Measurements from ENCODE around the gene ENOX1.

DNA sequence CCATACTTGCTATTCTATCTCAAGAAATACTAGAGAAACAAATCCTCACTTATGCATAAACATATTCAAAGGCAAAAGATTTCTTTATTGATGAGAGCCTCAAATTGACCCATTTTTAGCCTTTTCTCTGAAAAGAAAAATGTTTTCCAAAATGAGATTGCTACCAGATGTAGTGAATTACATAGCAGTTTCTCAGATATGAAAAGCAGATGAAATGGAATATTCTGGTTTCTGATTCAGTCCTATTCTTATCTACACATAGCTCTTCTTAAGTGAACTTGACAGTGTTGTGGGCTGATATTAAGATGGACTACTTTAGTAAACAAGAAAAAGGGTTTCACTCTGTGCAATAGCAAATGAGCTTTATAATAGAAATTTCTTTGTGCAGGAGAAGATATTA, 579.9 kb downstream of the ENOX1 start:
- TF ChIP-seq, protein P1, sequence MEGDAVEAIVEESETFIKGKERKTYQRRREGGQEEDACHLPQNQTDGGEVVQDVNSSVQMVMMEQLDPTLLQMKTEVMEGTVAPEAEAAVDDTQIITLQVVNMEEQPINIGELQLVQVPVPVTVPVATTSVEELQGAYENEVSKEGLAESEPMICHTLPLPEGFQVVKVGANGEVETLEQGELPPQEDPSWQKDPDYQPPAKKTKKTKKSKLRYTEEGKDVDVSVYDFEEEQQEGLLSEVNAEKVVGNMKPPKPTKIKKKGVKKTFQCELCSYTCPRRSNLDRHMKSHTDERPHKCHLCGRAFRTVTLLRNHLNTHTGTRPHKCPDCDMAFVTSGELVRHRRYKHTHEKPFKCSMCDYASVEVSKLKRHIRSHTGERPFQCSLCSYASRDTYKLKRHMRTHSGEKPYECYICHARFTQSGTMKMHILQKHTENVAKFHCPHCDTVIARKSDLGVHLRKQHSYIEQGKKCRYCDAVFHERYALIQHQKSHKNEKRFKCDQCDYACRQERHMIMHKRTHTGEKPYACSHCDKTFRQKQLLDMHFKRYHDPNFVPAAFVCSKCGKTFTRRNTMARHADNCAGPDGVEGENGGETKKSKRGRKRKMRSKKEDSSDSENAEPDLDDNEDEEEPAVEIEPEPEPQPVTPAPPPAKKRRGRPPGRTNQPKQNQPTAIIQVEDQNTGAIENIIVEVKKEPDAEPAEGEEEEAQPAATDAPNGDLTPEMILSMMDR (IDR thresholded peaks at IDR 0.05): no peak
- TF ChIP-seq POLR2A (IDR thresholded peaks at IDR 0.05): no peak
